Heart left ventricle (tissue), 13 donors: ENCODE results near the gene LTA.

Source experiments
- CTCF ChIP-seq, 12 donors: fragments of 200-600 bp; sonication (generic) in 4 of 12; IDR thresholded peaks; one replicate each; pipeline versions ENCODE4 v1.5.0 to v1.8.0; 2018 to 2022; ENCODE audit warnings: antibody characterized with exemption in 12 of 12, mild to moderate bottlenecking in 5 of 12
- POLR2A ChIP-seq, 2 donors: fragments of 450-650 bp; IDR thresholded peaks; one replicate each; pipeline ENCODE4 v1.6.1; 2017; ENCODE audit warnings: antibody characterized with exemption in 2 of 2, mild to moderate bottlenecking in 2 of 2, moderate library complexity in 2 of 2
- donor health status: ischemic (EF 13 %, LVEDD 7.1; RV severe dilation, severe dysfunction).
- donor health status: DM: no; HTN: yes; CAD: no.
- donor health status: DM: no; HTN: no; CAD: no.
- donor health status: ischemic (EF 25% LVEDD 6.9; RV normal size, moderate dysfunction).
- donor health status: ischemic (EF 25% LVEDD 5.7; RV mildly dilated, moderate dysfunction).
- donor health status: ischemic (EF 35%, LVEDD 5.7; RV mildly dilated, moderate dysfunction).
- donor health status: nonischemic (EF 11% LVEDD 7.7; RV severe dilation, severe dysfunction).
- donor health status: DM: yes; HTN: yes; CAD: no.
- donor health status: PGD.
- donor health status: ischemic (EF 29% LVEDD 5.4; RV normal size, mild dysfunction).
- donor health status: nonischemic (EF 23%, LVEDD 6.1; RV moderate dilation, normal function).

- TF ChIP-seq CTCF (IDR thresholded peaks at IDR 0.05): no peak
- peak; percentile 52 to 87 for TF ChIP-seq POLR2A (IDR thresholded peaks at IDR 0.05)
Measured at GRCh38 chr6:31619805-31620585, 47.9 kb downstream of the LTA start.
